ENCODE results near the gene SYCE1L.
"Not testable (repeated sequence)": the region's sequence is repeated elsewhere in the genome, so short reads cannot be mapped to it uniquely, and the experiment has no call there.

SYCE1L gene

GRCh38 chr16:77199211-77199610 is at the start of gene SYCE1L:
Gene SYCE1L (plus strand): TSS chr16:77199408. CDS start chr16:77199452, 44 bp downstream.
- no peak for DNase-seq

- DNase-seq = no peak
These were observed 41.7 kb upstream of the SYCE1L start for GRCh38 chr16:77157346-77158058.

GRCh38 chr16:77158293-77158692 is 40.9 kb upstream of the SYCE1L start:
- no peak for DNase-seq

GRCh38 chr16:77165006-77165405 is 34.2 kb upstream of the SYCE1L start:
- no peak for DNase-seq

- DNase-seq = not testable (repeated sequence)
These were observed 33.5 kb upstream of the SYCE1L start for GRCh38 chr16:77165536-77166236.

GRCh38 chr16:77166726-77167125 is 32.5 kb upstream of the SYCE1L start:
- no peak for DNase-seq

- DNase-seq = no peak
These were observed 30.3 kb upstream of the SYCE1L start for GRCh38 chr16:77168901-77169300.

GRCh38 chr16:77169650-77170236 is 29.5 kb upstream of the SYCE1L start:
- peak; percentile 68 for DNase-seq

- DNase-seq = no peak
These were observed 28.4 kb upstream of the SYCE1L start for GRCh38 chr16:77170805-77171204.

- DNase-seq = peak; percentile 63
These were observed 27.2 kb upstream of the SYCE1L start for GRCh38 chr16:77171745-77172635.

- no peak for DNase-seq
These were observed 26.3 kb upstream of the SYCE1L start for GRCh38 chr16:77172951-77173350.

- DNase-seq = no peak
These were observed 16.1 kb upstream of the SYCE1L start for GRCh38 chr16:77183137-77183536.

GRCh38 chr16:77186298-77186697 is 12.9 kb upstream of the SYCE1L start:
- DNase-seq = not testable (repeated sequence)

GRCh38 chr16:77190190-77190477 is 9.1 kb upstream of the SYCE1L start:
- DNase-seq = no peak

- peak; percentile 97 for DNase-seq
These were observed 8.5 kb upstream of the SYCE1L start, which contains the start of gene MON1B for GRCh38 chr16:77190478-77191258. Gene MON1B (plus strand): TSS chr16:77191190. CDS start chr16:77191486, 296 bp downstream.

- DNase-seq = peak; percentile 26
These were observed 7.8 kb upstream of the SYCE1L start for GRCh38 chr16:77191259-77191969.

- no peak for DNase-seq
These were observed 5.8 kb upstream of the SYCE1L start for GRCh38 chr16:77193377-77193776.

GRCh38 chr16:77194295-77195231 is 4.6 kb upstream of the SYCE1L start:
- no peak for DNase-seq

GRCh38 chr16:77195411-77195810 is 3.8 kb upstream of the SYCE1L start:
- DNase-seq = no peak

GRCh38 chr16:77197747-77198146 is 1.5 kb upstream of the SYCE1L start:
- no peak for DNase-seq
